ENCODE data around the gene GIMAP6.

Gene GIMAP6

DNA sequence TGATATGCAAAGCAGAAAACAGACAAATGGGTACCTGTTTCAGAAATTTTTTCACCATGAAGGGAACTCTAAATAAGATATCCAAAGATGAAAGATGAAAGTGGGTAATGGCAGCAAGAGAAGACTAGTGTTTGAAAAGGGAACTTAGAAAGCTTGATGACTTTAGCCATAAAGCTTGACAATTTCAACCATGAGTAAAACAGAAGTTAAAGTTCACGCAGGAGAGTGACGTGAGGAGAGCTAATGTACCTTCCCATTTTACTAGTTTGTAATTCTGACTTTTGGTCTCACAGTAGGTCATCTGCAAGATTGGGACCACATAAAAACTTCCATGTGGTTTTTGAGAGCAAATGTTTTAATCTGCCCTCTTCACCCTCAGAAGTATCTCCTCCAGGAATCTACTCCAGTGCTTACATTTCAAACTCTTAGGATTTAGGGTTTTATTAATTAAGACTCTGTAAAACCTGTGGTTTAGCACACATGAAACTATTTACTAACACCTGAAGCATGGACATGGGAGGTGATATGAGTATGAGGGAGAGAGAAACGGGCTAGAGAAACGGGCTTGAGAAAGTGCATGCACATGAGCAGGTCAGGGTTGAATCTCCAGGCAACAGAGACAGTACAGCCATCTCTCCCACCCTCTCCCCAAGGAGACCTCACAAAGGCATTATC, 28.9 kb upstream of the GIMAP6 start:
- Mint-ChIP-seq H3K4me1 (ENCODE audit: low read depth) (peaks cover 50% of the 10 kb centered on the region), H3K9me3 (peaks cover 26% of the 10 kb centered on the region), H3K27ac (peak overlapping the region; percentile 49), H3K4me3 (peak overlapping the region; percentile 17), H3K36me3 (ENCODE audit: low read depth) (peaks cover 30% of the 10 kb centered on the region), H3K27me3 (ENCODE audit: low read depth) (no peaks in the 10 kb centered on the region)

DNA sequence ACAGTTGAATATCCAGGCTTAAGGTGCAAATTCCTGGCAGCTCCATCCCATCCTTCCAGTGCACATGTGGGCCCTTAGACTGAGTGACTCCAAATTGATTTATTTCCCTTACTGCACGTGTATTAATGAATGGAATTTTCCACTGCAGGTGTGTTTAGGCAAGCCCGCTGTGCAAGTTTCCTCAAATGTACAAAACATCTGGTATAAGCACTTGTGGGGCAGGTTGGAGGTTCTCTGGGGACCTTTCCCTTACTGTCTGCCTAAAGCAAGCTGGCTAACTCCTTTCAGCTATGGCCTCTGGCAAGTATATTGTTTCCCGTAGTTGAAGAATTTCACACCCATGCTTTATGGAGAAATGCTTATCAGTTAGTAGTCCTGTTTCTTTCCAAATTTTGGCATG, 25.3 kb upstream of the GIMAP6 start:
- Mint-ChIP-seq H3K4me3 (no peak overlapping the region), H3K9me3 (peaks cover 52% of the 10 kb centered on the region), H3K4me1 (ENCODE audit: low read depth) (peaks cover 19% of the 10 kb centered on the region), H3K27ac (no peak overlapping the region), H3K27me3 (ENCODE audit: low read depth) (no peaks in the 10 kb centered on the region), H3K36me3 (ENCODE audit: low read depth) (peaks cover 47% of the 10 kb centered on the region)

DNA sequence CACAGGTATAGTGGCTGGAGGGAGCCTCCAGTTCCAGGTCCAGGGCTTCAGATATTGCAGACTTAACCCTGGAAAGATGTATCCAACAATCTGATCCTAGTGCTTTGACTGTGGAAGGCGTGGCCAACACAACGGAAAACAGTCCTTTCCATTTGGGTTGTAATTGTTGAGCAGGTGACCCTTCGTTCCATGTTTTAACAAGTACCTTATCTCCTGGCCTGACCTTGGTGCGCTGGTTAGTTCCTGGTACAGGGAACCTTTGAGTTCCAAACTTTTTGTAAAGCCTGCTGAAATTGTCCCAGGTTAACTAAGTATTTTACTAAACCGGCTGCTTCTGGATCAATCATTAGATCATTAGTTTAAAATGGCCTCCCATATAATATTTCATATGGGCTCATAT, 23.9 kb upstream of the GIMAP6 start:
- peaks cover 67% of the 10 kb centered on the region for H3K9me3 Mint-ChIP-seq
- H3K27me3 Mint-ChIP-seq (ENCODE audit: low read depth) = no peaks in the 10 kb centered on the region
- no peak overlapping the region for H3K27ac Mint-ChIP-seq
- no peak overlapping the region for H3K4me3 Mint-ChIP-seq
- H3K4me1 Mint-ChIP-seq (ENCODE audit: low read depth) = peaks cover 7% of the 10 kb centered on the region
- peaks cover 53% of the 10 kb centered on the region for H3K36me3 Mint-ChIP-seq (ENCODE audit: low read depth)

DNA sequence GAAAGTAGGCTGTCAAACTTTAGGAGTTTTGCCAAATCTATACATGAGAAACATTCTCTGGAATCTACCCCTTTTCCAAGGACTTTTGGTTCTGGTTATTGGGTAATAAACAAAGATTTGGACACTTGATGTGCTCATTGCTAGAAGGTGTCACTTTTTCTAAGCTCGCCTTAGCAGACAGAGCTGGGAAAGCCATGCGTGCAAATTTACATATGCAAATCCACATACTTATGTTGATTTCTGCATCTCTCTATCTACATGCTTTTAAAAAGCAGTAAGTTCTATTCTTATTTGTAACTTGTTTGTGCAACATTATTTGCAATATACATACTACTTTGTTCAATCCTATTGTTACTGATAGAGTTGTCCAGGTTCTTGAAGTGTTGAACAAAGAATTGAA, 22.5 kb upstream of the GIMAP6 start:
- Mint-ChIP-seq H3K4me3 (no peak overlapping the region), H3K36me3 (ENCODE audit: low read depth) (peaks cover 53% of the 10 kb centered on the region), H3K27me3 (ENCODE audit: low read depth) (no peaks in the 10 kb centered on the region), H3K27ac (no peak overlapping the region), H3K4me1 (ENCODE audit: low read depth) (peaks cover 3% of the 10 kb centered on the region), H3K9me3 (peaks cover 72% of the 10 kb centered on the region)

DNA sequence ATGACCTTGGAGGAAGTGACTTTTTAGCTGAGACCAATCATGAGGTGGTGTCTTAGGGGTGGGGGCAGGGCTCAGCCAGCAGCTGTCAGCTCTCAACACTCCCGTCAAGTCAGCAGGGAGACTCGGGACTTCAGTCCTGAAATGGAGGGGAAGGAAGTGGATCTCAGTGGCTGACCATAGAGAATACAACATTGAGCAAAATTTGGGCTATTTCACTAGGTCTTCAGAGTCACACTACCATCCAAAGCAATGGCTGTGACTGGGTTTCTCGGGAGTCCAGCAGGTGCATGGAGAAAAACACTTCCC, 16.8 kb upstream of the GIMAP6 start:
- Mint-ChIP-seq H3K9me3 (peaks cover 68% of the 10 kb centered on the region), H3K27ac (peak overlapping the region; percentile 32), H3K4me3 (no peak overlapping the region), H3K36me3 (ENCODE audit: low read depth) (peaks cover 61% of the 10 kb centered on the region), H3K27me3 (ENCODE audit: low read depth) (no peaks in the 10 kb centered on the region), H3K4me1 (ENCODE audit: low read depth) (peaks cover 29% of the 10 kb centered on the region)

DNA sequence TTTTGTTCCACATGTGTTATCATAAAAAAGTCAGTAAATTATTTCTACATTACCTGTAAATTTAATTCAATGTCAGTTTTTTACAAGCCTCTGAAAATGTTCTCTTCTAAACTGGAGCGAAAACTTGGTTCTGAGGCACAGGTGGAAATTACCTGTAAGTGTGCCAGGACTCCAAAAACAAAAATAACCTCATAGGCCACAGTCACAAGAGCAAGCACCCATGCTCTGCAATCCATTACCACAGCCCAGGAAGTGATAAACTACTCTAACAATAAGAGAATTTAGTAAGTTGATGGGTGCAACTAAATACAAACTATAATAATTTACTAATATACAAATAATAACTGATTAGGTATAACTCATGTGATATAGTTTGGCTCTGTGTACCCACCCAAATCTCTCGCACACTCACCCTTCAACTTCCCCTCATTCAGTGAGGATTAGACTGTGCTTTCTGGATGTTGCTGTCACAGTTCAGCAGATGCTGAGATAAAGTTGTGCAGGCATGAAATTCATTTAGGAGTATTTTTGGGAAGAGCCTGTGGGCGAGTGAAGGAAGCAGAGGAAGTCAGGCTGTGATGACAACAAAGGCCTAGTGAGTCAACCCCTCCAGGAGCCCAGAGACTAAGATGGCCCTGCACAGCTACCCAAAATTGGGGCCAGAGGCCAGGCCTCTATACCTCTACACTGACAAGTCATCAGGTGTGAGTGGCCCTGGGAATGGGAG, 16.3 kb upstream of the GIMAP6 start:
- Mint-ChIP-seq H3K27ac (peak overlapping the region; percentile 55), H3K4me1 (ENCODE audit: low read depth) (peaks cover 26% of the 10 kb centered on the region), H3K4me3 (no peak overlapping the region)

DNA sequence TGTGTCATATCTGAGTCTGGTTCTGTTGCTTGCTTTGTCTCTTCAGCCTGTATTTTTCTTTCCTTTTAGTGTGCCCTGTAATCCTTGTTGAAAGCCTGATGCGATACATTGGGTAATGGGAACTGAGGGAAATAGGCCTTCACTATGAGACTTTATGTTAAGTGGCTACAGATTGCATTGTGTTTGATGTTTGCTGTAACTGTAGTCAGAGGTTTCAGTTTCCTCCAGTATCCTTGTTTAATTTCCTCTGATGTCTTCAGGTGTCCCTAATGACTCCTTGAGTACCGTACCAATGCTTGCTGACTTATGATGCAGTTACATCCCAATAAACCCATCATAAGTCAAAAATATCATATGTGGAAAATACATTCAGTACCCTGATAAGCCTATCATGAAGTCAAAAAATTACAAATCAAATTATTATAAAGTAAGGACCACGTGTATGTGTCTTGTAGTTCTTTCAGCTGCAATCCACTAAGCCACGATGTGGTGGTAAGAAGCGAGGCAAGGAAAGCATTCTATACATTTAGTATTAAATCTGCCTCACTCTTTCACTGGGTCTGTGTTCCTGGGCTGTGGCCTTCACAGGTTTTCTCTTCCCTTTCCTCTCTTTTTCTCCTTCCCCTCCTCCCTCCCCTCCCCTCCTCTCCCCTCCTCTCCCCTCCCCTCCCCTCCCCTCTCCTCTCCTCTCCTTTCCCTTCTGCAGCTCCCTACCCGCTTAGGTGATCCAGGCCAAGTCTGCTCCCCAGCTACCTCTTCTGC, 13.3 kb upstream of the GIMAP6 start:
- Mint-ChIP-seq H3K36me3 (ENCODE audit: low read depth) (peaks cover 47% of the 10 kb centered on the region), H3K27ac (no peak overlapping the region), H3K27me3 (ENCODE audit: low read depth) (no peaks in the 10 kb centered on the region), H3K4me1 (ENCODE audit: low read depth) (peaks cover 30% of the 10 kb centered on the region), H3K4me3 (no peak overlapping the region), H3K9me3 (peaks cover 50% of the 10 kb centered on the region)

More for the DNA sequence above, 16.3 kb upstream of the GIMAP6 start:
- H3K36me3 Mint-ChIP-seq (ENCODE audit: low read depth) = peaks cover 61% of the 10 kb centered on the region
- H3K27me3 Mint-ChIP-seq (ENCODE audit: low read depth) = no peaks in the 10 kb centered on the region
- peaks cover 68% of the 10 kb centered on the region for H3K9me3 Mint-ChIP-seq

DNA sequence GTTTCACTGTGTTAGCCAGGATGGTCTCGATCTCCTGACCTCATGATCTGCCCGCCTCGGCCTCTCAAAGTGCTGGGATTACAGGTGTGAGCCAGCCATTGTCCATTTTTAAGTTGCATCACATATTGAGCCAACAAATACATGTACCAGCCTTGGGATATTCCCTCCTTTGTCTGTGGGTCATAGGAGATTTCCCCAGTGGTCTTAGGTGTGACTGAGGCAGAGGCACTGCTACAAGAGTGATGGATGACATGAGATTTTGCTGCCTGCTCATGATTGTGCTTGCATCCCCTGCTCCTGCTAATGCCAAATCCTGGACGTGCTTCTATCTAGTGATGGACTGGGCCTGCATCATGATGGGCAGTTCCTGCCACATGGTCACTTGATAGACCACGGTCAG, 10.7 kb upstream of the GIMAP6 start:
- Mint-ChIP-seq H3K27ac (no peak overlapping the region), H3K36me3 (ENCODE audit: low read depth) (peaks cover 51% of the 10 kb centered on the region), H3K4me3 (no peak overlapping the region), H3K27me3 (ENCODE audit: low read depth) (no peaks in the 10 kb centered on the region), H3K9me3 (peaks cover 56% of the 10 kb centered on the region), H3K4me1 (ENCODE audit: low read depth) (peaks cover 18% of the 10 kb centered on the region)

DNA sequence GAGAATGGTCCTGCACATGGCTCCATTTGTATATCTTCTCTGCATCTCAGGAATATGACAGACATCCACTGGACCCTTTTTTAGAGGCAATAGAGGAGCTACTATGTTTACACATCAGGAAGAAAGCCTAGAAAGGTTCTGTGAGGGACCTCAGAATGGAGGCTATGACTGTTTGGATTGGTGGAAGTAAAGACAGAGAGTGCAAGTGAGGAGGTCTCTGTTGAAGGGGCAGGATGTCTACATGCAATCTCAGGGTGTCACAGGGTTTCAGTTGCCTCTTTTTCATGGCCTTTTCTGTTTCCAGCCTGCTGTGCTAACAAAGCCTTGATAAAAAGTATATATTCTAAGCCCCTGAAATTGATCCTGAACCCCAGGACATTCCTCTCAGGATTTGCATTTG, 9.7 kb upstream of the GIMAP6 start:
- Mint-ChIP-seq H3K4me3 (no peak overlapping the region), H3K27me3 (ENCODE audit: low read depth) (no peaks in the 10 kb centered on the region), H3K27ac (no peak overlapping the region), H3K36me3 (ENCODE audit: low read depth) (peaks cover 58% of the 10 kb centered on the region), H3K4me1 (ENCODE audit: low read depth) (peaks cover 16% of the 10 kb centered on the region), H3K9me3 (peaks cover 61% of the 10 kb centered on the region)

DNA sequence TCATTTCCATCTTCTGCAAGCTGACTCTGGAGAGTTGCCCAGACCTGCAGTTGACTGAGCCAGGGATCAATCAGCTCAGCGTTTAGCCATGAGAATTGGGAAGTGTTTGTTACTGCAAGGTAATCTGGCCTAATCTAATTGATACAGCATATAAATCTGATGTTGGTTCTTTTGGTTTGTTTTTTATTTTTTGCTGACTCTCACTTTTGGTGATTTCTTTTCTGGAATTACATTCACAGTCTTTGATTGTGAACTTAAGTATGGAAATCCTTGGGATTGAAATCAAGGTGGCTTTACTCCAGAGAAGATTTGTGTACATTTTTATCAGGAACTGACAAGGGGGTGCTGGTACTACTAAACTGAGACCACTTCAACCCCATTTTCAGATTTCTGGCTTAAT, 1.7 kb upstream of the GIMAP6 start:
- H3K27me3 Mint-ChIP-seq (ENCODE audit: low read depth) = no peaks in the 10 kb centered on the region
- peaks cover 30% of the 10 kb centered on the region for H3K4me1 Mint-ChIP-seq (ENCODE audit: low read depth)
- peaks cover 67% of the 10 kb centered on the region for H3K36me3 Mint-ChIP-seq (ENCODE audit: low read depth)
- peak overlapping the region; percentile 37 for H3K27ac Mint-ChIP-seq
- H3K4me3 Mint-ChIP-seq = peak overlapping the region; percentile 54
- peaks cover 39% of the 10 kb centered on the region for H3K9me3 Mint-ChIP-seq

DNA sequence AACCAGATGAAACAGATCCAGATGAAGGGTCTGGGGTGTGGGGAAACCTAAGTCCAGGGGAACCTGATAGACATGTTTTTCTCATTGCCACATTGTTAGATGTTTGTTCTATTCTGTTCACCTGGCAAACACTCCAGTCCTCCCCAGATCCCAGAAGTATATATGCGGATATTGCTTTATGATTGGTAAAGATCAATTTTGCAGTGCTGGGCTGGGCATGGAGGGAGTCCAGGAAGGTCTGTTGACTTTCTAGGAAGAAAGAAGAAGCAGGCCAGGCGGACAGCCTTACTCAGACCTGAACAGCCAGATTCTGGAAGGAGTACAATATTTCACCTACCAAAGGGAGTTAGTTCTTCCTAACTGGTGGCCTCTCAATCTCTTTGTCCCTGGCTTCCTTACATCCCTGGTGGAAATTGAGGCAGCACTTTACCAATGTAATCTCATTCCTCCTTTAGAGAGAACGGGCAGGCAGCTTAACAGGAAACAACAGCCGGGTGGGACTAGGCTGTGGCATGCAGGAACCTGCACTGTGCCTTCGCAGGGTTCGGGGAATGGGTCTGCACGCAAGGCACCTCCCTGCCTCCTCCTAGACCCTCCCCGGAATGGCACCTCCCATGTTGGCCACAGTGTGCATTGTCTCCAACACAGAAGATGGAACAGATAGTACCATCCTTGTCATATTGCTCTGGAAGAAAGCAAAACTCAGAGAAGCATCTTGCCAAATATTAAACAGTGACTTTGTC, 930 bp downstream of the GIMAP6 start:
- peaks cover 16% of the 10 kb centered on the region for H3K9me3 Mint-ChIP-seq
- H3K27ac Mint-ChIP-seq = peak overlapping the region; percentile 84
- H3K27me3 Mint-ChIP-seq (ENCODE audit: low read depth) = no peaks in the 10 kb centered on the region
- peak overlapping the region; percentile 93 for H3K4me3 Mint-ChIP-seq
- peaks cover 70% of the 10 kb centered on the region for H3K36me3 Mint-ChIP-seq (ENCODE audit: low read depth)
- peaks cover 50% of the 10 kb centered on the region for H3K4me1 Mint-ChIP-seq (ENCODE audit: low read depth)

DNA sequence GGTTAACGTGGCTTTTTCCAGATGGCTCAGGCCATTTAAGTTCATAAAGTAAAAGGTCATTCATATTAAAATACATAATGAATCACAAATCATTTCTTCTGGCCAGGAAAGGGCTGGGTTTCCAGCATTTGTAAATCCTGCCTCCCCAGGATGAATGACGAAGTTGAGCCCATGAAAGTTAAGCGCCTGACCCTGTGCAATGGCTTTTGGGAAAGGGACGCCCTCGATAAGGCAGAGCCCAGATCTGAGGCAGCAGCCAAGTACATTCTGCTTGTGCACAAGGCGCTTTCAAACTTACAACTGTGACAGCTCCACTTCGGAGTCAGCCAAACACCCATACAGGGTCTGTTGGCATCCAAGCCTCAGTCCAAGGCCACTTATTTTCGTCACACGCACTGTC, 2.8 kb downstream of the GIMAP6 start:
- H3K27ac Mint-ChIP-seq = no peak overlapping the region
- H3K4me3 Mint-ChIP-seq = peak overlapping the region; percentile 93
- peaks cover 76% of the 10 kb centered on the region for H3K36me3 Mint-ChIP-seq (ENCODE audit: low read depth)
- no peaks in the 10 kb centered on the region for H3K27me3 Mint-ChIP-seq (ENCODE audit: low read depth)
- H3K4me1 Mint-ChIP-seq (ENCODE audit: low read depth) = peaks cover 57% of the 10 kb centered on the region
- H3K9me3 Mint-ChIP-seq = peaks cover 4% of the 10 kb centered on the region

DNA sequence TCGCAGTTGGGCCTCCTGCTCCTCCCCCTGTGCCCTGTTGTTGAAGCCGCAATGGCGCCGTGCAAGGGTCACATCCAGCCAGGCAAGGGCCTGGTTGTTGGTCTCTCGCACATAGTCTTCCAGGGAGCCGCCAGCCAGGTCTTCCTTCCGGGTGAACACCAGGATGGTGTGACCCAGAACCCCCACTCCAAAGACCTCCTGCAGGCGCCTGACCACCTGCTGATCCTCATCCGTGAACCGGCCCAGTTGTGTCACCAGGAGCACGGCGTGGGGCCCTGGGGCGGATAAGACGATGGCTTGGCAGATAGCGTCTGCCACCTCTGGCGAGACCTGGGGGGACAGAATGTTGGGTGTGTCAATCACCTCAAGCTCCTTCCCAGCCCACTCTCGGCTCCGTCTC, 4.2 kb downstream of the GIMAP6 start:
- Mint-ChIP-seq H3K27me3 (ENCODE audit: low read depth) (no peaks in the 10 kb centered on the region), H3K27ac (no peak overlapping the region), H3K9me3 (peaks cover 4% of the 10 kb centered on the region), H3K36me3 (ENCODE audit: low read depth) (peaks cover 86% of the 10 kb centered on the region), H3K4me3 (peak overlapping the region; percentile 22), H3K4me1 (ENCODE audit: low read depth) (peaks cover 62% of the 10 kb centered on the region)

DNA sequence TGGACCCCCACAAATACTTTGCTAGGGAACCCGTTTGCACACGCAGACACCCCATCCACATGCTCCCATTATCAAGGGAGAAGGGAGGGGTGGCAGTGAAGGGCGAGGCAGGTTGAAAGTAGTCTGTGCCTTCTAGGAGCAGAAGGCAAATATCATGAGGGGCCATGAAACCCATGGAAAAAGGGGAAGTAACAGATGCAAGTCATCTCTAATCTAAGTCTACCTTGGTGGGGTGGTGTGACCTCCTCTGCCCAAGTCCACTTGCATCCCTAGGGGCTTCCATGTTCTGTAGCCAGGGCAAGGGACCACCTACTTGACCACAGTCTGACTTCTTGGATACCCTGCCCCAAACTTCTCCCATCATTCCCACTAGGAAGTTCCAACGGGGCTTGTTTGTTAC, 5.5 kb downstream of the GIMAP6 start:
- Mint-ChIP-seq H3K27ac (peak overlapping the region; percentile 52), H3K9me3 (peaks cover 4% of the 10 kb centered on the region), H3K4me3 (peak overlapping the region; percentile 59), H3K4me1 (ENCODE audit: low read depth) (peaks cover 64% of the 10 kb centered on the region), H3K27me3 (ENCODE audit: low read depth) (no peaks in the 10 kb centered on the region), H3K36me3 (ENCODE audit: low read depth) (peaks cover 80% of the 10 kb centered on the region)
